ENCODE data around the gene IFNL3. TPM values are rescaled to one million over a fixed set of nuclear protein-coding genes. Genes with fewer than 3 reads are reported as not detected.

IFNL3 gene
- total RNA-seq, 1 donor from 2014 or later: not detected

DNA sequence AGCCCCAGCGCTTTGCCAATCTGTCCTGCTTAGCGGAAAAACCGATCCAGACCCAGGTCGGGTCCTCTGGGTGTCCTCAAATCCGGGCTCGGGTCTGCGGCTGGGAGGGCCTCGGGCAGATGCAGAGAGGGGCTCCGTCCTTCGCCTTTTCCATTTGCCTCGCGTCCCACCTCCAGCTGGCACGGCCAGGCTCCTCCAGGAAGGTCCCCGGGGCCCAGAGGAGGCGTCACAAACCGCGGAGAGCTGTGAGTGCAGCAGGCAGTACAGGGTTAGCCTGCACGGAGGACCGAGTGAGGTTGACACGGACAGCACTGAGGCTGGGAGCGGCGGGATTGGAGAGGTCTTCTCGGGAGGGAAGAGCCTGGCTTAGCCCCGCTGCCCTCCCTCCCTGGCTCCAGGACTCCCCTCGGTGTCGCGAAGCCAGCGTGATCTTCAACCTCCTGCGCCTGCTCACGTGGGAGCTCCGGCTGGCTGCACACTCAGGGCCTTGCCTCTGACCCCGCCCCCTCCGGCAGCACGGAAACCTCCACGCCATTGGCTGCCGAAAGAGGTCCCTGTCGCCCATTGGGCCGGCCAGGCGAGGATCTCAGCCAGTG, 20.6 kb upstream of the IFNL3 start:
- H3K4me1 Mint-ChIP-seq (ENCODE audit: low read depth, unreplicated experiment): peaks cover 4% of the 10 kb centered on the region
- peak overlapping the region; percentile 57 for H3K4me3 Mint-ChIP-seq (ENCODE audit: unreplicated experiment)
- H3K27me3 Mint-ChIP-seq (ENCODE audit: unreplicated experiment): peaks cover 14% of the 10 kb centered on the region
- H3K36me3 Mint-ChIP-seq (ENCODE audit: unreplicated experiment): no peaks in the 10 kb centered on the region
- TF ChIP-seq, protein P1, sequence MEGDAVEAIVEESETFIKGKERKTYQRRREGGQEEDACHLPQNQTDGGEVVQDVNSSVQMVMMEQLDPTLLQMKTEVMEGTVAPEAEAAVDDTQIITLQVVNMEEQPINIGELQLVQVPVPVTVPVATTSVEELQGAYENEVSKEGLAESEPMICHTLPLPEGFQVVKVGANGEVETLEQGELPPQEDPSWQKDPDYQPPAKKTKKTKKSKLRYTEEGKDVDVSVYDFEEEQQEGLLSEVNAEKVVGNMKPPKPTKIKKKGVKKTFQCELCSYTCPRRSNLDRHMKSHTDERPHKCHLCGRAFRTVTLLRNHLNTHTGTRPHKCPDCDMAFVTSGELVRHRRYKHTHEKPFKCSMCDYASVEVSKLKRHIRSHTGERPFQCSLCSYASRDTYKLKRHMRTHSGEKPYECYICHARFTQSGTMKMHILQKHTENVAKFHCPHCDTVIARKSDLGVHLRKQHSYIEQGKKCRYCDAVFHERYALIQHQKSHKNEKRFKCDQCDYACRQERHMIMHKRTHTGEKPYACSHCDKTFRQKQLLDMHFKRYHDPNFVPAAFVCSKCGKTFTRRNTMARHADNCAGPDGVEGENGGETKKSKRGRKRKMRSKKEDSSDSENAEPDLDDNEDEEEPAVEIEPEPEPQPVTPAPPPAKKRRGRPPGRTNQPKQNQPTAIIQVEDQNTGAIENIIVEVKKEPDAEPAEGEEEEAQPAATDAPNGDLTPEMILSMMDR (IDR thresholded peaks at IDR 0.05; ENCODE audit: partially characterized antibody, unreplicated experiment): no peak
- H3K27ac Mint-ChIP-seq (ENCODE audit: unreplicated experiment): no peak overlapping the region
- peak; percentile 49 for DNase-seq
- H3K9me3 Mint-ChIP-seq (ENCODE audit: unreplicated experiment): peaks cover 8% of the 10 kb centered on the region

DNA sequence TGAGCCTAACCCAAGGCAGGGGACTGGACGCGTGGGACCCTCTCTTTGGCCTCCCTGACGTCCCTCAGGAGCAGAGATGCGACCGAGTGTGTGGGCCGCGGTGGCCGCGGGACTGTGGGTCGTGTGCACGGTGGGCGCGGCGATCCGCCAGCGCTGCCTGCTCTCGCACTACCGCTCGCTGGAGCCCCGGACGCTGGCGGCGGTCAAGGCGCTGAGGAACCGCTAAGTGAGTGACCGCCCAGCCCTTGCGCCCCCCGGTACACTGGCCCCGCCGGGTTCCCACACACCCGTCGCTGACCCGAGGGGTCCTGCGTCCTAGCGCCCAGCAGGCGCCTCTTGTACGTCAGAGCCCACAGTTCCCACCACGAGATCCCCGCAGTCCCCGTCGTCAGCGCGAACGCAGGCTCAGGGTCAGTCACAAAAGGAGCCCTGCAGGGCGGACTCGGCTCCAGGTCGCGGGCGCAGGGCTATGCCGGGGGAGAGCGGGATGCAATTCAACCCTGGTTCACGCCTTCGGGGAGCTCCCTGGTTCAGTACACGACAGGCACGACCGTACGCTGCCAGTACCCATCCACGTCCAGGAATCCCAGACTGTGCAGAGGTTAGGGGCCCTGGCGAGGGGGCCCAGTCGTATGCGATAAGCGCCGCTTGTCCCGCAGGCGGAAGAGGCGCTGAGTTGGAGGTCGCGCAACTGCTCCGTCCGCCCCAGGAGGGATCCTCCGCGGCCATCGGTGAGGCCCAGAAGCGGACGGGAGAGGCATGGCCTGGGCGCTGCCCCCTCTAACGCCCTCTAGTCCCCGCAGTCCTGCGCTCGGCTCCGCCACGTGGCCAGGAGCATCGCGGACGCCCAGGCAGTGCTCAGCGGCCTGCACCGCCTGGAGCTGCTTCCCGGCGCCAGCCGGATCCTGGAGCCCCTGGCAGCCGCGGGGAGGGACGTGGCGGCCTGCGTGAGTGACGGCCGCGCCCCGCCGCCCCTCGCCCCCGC, 19.8 kb upstream of the IFNL3 start:
- DNase-seq: peak; percentile 65
- TF ChIP-seq, protein P1 (IDR thresholded peaks at IDR 0.05; ENCODE audit: partially characterized antibody, unreplicated experiment): no peak
- H3K36me3 Mint-ChIP-seq (ENCODE audit: unreplicated experiment): no peaks in the 10 kb centered on the region
- no peak overlapping the region for H3K4me3 Mint-ChIP-seq (ENCODE audit: unreplicated experiment)
- H3K4me1 Mint-ChIP-seq (ENCODE audit: low read depth, unreplicated experiment): peaks cover 4% of the 10 kb centered on the region
- peaks cover 4% of the 10 kb centered on the region for H3K9me3 Mint-ChIP-seq (ENCODE audit: unreplicated experiment)
- H3K27me3 Mint-ChIP-seq (ENCODE audit: unreplicated experiment): peaks cover 14% of the 10 kb centered on the region
- no peak overlapping the region for H3K27ac Mint-ChIP-seq (ENCODE audit: unreplicated experiment)

DNA sequence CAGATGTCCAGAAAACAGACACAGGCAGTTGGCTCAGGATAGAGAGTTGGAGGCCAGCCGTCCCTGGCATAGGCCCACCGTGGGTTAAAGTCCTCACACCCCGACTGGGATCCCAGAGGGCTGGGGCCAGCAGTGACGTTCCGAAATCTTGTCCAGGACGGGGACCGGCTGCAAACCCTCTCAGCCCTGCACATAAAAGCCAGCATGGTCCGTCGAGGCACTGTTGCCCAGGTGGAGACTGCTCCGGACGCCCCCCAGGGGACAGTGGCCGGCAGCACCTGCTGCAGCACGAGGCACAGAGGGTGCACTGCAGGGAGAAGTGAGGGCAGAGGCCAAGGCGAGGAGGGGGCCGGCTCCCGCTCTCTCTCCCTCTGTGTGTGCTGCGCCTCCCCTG, 19.1 kb upstream of the IFNL3 start:
- Mint-ChIP-seq H3K9me3 (ENCODE audit: unreplicated experiment) (peaks cover 4% of the 10 kb centered on the region), H3K4me3 (ENCODE audit: unreplicated experiment) (peak overlapping the region; percentile 77), H3K4me1 (ENCODE audit: low read depth, unreplicated experiment) (peaks cover 4% of the 10 kb centered on the region), H3K27ac (ENCODE audit: unreplicated experiment) (no peak overlapping the region), H3K36me3 (ENCODE audit: unreplicated experiment) (no peaks in the 10 kb centered on the region), H3K27me3 (ENCODE audit: unreplicated experiment) (peaks cover 14% of the 10 kb centered on the region)
- TF ChIP-seq, protein P1 (IDR thresholded peaks at IDR 0.05; ENCODE audit: partially characterized antibody, unreplicated experiment): no peak
- peak; percentile 22 for DNase-seq

DNA sequence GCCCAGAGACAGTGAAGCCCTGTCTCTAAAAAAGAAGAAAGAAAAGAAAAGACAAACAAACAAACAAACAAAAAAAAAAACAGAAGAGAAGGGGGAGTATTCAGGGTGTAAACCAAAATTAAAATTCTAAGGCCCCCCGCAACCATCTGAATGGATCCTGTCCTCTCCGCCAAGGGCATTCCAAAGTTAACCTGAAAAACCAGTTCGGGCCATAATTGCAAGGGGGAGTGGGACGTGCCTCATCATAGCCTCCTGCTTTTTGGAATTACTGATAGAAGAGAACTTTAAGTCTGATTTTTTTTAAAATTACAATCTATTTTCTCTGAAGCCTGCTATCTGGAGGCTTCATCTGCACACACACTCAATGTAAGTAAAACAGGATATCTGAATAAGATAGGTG, 17.7 kb upstream of the IFNL3 start:
- no peak overlapping the region for H3K4me3 Mint-ChIP-seq (ENCODE audit: unreplicated experiment)
- no peak for DNase-seq
- H3K9me3 Mint-ChIP-seq (ENCODE audit: unreplicated experiment): peaks cover 4% of the 10 kb centered on the region
- H3K36me3 Mint-ChIP-seq (ENCODE audit: unreplicated experiment): no peaks in the 10 kb centered on the region
- peaks cover 4% of the 10 kb centered on the region for H3K4me1 Mint-ChIP-seq (ENCODE audit: low read depth, unreplicated experiment)
- TF ChIP-seq, protein P1 (IDR thresholded peaks at IDR 0.05; ENCODE audit: partially characterized antibody, unreplicated experiment): no peak
- H3K27me3 Mint-ChIP-seq (ENCODE audit: unreplicated experiment): peaks cover 14% of the 10 kb centered on the region
- H3K27ac Mint-ChIP-seq (ENCODE audit: unreplicated experiment): no peak overlapping the region

DNA sequence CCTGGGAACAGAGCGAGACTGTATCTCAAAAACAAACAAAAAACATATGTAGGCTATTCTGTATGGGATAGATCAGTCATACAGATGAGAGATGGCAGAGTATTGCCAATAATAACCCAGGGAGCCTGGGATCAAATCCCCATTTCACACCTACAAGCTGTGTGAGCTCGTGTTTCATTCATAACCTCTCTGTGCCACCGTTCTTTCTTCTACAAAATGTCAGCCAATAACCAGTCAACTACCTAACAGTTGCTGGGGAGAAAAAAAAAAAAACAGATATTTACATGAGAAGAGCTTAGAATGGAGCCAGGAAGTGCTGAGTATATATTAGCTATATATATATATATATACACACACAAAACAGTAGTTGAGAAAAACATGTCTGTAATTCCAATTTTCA, 16.9 kb upstream of the IFNL3 start:
- Mint-ChIP-seq H3K9me3 (ENCODE audit: unreplicated experiment) (peaks cover 6% of the 10 kb centered on the region), H3K27ac (ENCODE audit: unreplicated experiment) (no peak overlapping the region), H3K4me1 (ENCODE audit: low read depth, unreplicated experiment) (peaks cover 4% of the 10 kb centered on the region), H3K27me3 (ENCODE audit: unreplicated experiment) (peaks cover 14% of the 10 kb centered on the region), H3K36me3 (ENCODE audit: unreplicated experiment) (no peaks in the 10 kb centered on the region), H3K4me3 (ENCODE audit: unreplicated experiment) (no peak overlapping the region)
- TF ChIP-seq, protein P1 (IDR thresholded peaks at IDR 0.05; ENCODE audit: partially characterized antibody, unreplicated experiment): no peak
- no peak for DNase-seq

Measured in glutamatergic neuron (in vitro differentiated cells).